Measurements from ENCODE around the gene SACM1L. TPM values are rescaled to one million over a fixed set of nuclear protein-coding genes. Genes with fewer than 3 reads are reported as not detected.

SACM1L gene
- polyA plus RNA-seq, 1 experiment: 35.5 TPM

GRCh38 chr3:45670991-45671390 lies 18.2 kb upstream of the SACM1L start:
- Histone ChIP-seq H3K27me3 (ENCODE audit: control insufficient read depth, insufficient read depth, low read length) (no peaks in the 10 kb centered on the region), H3K9me3 (ENCODE audit: control insufficient read depth, insufficient read depth, low read length) (no peaks in the 10 kb centered on the region), H3K27ac (ENCODE audit: low read depth, low read length) (no peak overlapping the region), H3K4me3 (ENCODE audit: low read depth, low read length) (no peak overlapping the region)
- POLR2A ChIA-PET: no interaction called here
- CTCF ChIA-PET: interaction anchor here (0.5 to 1.1 kb wide), 2 partner anchors 11 to 15 kb away, joined by 3 to 6 read pairs; no protein-coding TSS in a partner anchor
- TF ChIP-seq, protein P1, sequence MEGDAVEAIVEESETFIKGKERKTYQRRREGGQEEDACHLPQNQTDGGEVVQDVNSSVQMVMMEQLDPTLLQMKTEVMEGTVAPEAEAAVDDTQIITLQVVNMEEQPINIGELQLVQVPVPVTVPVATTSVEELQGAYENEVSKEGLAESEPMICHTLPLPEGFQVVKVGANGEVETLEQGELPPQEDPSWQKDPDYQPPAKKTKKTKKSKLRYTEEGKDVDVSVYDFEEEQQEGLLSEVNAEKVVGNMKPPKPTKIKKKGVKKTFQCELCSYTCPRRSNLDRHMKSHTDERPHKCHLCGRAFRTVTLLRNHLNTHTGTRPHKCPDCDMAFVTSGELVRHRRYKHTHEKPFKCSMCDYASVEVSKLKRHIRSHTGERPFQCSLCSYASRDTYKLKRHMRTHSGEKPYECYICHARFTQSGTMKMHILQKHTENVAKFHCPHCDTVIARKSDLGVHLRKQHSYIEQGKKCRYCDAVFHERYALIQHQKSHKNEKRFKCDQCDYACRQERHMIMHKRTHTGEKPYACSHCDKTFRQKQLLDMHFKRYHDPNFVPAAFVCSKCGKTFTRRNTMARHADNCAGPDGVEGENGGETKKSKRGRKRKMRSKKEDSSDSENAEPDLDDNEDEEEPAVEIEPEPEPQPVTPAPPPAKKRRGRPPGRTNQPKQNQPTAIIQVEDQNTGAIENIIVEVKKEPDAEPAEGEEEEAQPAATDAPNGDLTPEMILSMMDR (IDR thresholded peaks at IDR 0.05; ENCODE audit: low read depth, low read length): no peak
- DNase-seq (ENCODE audit: low read depth, low spot score): no peak

GRCh38 chr3:45673273-45673672 lies 15.9 kb upstream of the SACM1L start:
- Histone ChIP-seq H3K27me3 (ENCODE audit: control insufficient read depth, insufficient read depth, low read length) (no peaks in the 10 kb centered on the region), H3K9me3 (ENCODE audit: control insufficient read depth, insufficient read depth, low read length) (no peaks in the 10 kb centered on the region), H3K27ac (ENCODE audit: low read depth, low read length) (no peak overlapping the region), H3K4me3 (ENCODE audit: low read depth, low read length) (no peak overlapping the region)
- ChIA-PET CTCF (interaction anchor here (1.1 kb wide), 1 partner anchor 162 kb away, joined by 5 read pairs; no protein-coding TSS in a partner anchor), POLR2A (no interaction called here)
- no peak for DNase-seq (ENCODE audit: low read depth, low spot score)
- TF ChIP-seq, protein P1 (IDR thresholded peaks at IDR 0.05; ENCODE audit: low read depth, low read length): no peak

- Histone ChIP-seq H3K9me3 (ENCODE audit: control insufficient read depth, insufficient read depth, low read length) (no peaks in the 10 kb centered on the region), H3K27me3 (ENCODE audit: control insufficient read depth, insufficient read depth, low read length) (no peaks in the 10 kb centered on the region), H3K4me3 (ENCODE audit: low read depth, low read length) (no peak overlapping the region), H3K27ac (ENCODE audit: low read depth, low read length) (peak overlapping the region; percentile 31)
- POLR2A ChIA-PET: interaction anchor here (0.6 to 1.1 kb wide), 2 partner anchors 9 to 553 kb away, joined by 3 read pairs; no protein-coding TSS in a partner anchor
- TF ChIP-seq, protein P1 (IDR thresholded peaks at IDR 0.05; ENCODE audit: low read depth, low read length): no peak
- CTCF ChIA-PET: interaction anchor here (1.3 to 4.0 kb wide), 3 partner anchors 17 to 168 kb away, joined by 6 to 16 read pairs (median 6); no protein-coding TSS in a partner anchor
- DNase-seq (ENCODE audit: low read depth, low spot score): no peak
Observed at GRCh38 chr3:45676325-45677032, 12.7 kb upstream of the SACM1L start.

DNA sequence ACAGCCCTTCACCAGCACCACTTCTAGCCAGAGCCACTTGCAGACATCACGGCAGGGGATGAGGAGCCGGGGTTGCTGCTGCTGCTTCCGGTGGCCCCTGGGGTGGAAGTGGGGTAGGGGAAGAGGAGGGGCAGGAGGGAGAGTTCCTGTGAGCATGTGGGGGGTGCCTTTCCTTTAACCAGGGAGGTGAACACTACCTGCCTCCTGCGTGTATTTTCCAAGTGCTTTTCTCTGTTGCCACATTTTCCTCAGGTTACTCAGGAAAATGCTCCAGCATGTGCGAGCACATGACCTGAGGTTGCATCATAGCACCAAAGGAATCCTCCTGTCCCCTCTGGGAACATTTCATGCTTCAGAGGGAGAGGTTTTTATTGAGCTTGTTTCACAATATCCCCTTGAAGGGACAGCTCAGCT lies 12.2 kb upstream of the SACM1L start:
- POLR2A ChIA-PET: interaction anchor here (1.1 kb wide), 1 partner anchor 10 kb away, joined by 3 read pairs; no protein-coding TSS in a partner anchor

More for the DNA sequence above, 12.2 kb upstream of the SACM1L start:
- no peak for DNase-seq (ENCODE audit: low read depth, low spot score)
- Histone ChIP-seq H3K9me3 (ENCODE audit: control insufficient read depth, insufficient read depth, low read length) (peaks cover under 1% of the 10 kb centered on the region; the same call in 1 of the 2 replicates), H3K27me3 (ENCODE audit: control insufficient read depth, insufficient read depth, low read length) (no peaks in the 10 kb centered on the region), H3K27ac (ENCODE audit: low read depth, low read length) (peak overlapping the region; percentile 31), H3K4me3 (ENCODE audit: low read depth, low read length) (no peak overlapping the region)
- TF ChIP-seq, protein P1 (IDR thresholded peaks at IDR 0.05; ENCODE audit: low read depth, low read length): no peak
- CTCF ChIA-PET: interaction anchor here (1.3 to 4.0 kb wide), 3 partner anchors 17 to 169 kb away, joined by 6 to 16 read pairs (median 6); no protein-coding TSS in a partner anchor

Data from AG04450 (cell line).